NCI-H226 (cell line): ENCODE data around the gene RGCC.
A peak's percentile ranks its signal among the peaks of the same experiment; 100 is the strongest.

Source experiments
- DNase-seq: peaks from one replicate; pipeline ENCODE4 v3.0.0-alpha.2; 2015

Gene RGCC

GRCh38 chr13:41454170-41454569 is 3.2 kb upstream of the RGCC start:
- DNase-seq = no peak

- DNase-seq = no peak
Observed at GRCh38 chr13:41455725-41456419, 1.5 kb upstream of the RGCC start.

GRCh38 chr13:41457589-41458186 is 338 bp downstream of the RGCC start:
- DNase-seq = no peak

GRCh38 chr13:41458187-41458760 is 924 bp downstream of the RGCC start:
- DNase-seq = no peak

GRCh38 chr13:41458761-41459431 is 1.5 kb downstream of the RGCC start:
- DNase-seq = peak; percentile 40

GRCh38 chr13:41459432-41460073 is 2.2 kb downstream of the RGCC start:
- DNase-seq = no peak

GRCh38 chr13:41460074-41460465 is 2.7 kb downstream of the RGCC start:
- no peak for DNase-seq

- DNase-seq = no peak
Observed at GRCh38 chr13:41460930-41461329, 3.6 kb downstream of the RGCC start.

- no peak for DNase-seq
Observed at GRCh38 chr13:41461527-41462139, 4.3 kb downstream of the RGCC start.

- no peak for DNase-seq
Observed at GRCh38 chr13:41462427-41462826, 5.1 kb downstream of the RGCC start.

- no peak for DNase-seq
Observed at GRCh38 chr13:41463838-41464602, 6.7 kb downstream of the RGCC start.

- peak; percentile 20 for DNase-seq
Observed at GRCh38 chr13:41465241-41465847, 8.0 kb downstream of the RGCC start.

- no peak for DNase-seq
Observed at GRCh38 chr13:41465898-41466320, 8.6 kb downstream of the RGCC start.

- no peak for DNase-seq
Observed at GRCh38 chr13:41467425-41467945, 10.1 kb downstream of the RGCC start.

GRCh38 chr13:41468631-41469030 is 11.3 kb downstream of the RGCC start:
- DNase-seq = no peak

GRCh38 chr13:41470196-41470595 is 12.8 kb downstream of the RGCC start:
- no peak for DNase-seq

- no peak for DNase-seq
Observed at GRCh38 chr13:41471785-41472184, 14.4 kb downstream of the RGCC start.

- no peak for DNase-seq
Observed at GRCh38 chr13:41487222-41487621, 29.9 kb downstream of the RGCC start.

GRCh38 chr13:41488124-41488523 is 30.8 kb downstream of the RGCC start:
- DNase-seq = no peak

- DNase-seq = no peak
Observed at GRCh38 chr13:41490371-41491015, 33.1 kb downstream of the RGCC start.

GRCh38 chr13:41491436-41491835 is 34.1 kb downstream of the RGCC start:
- no peak for DNase-seq
